HG03354 (cell line): ENCODE measurements around the gene PALM.
"Not testable (repeated sequence)": the region's sequence is repeated elsewhere in the genome, so short reads cannot be mapped to it uniquely, and the experiment has no call there.

Source experiments
- ATAC-seq: cut with Tn5 transposase; IDR thresholded peaks from one replicate; pipeline ENCODE4 v1.9.1; 2021; ENCODE audit warnings: mild to moderate bottlenecking; ENCODE audit not compliant: unreplicated experiment, poor library complexity, severe bottlenecking

The PALM gene

GRCh38 chr19:678791-679388, 29.8 kb upstream of the PALM start:
- no peak for ATAC-seq

- ATAC-seq = peak; percentile 30
These were observed 29.1 kb upstream of the PALM start for GRCh38 chr19:679418-680286.

- peak; percentile 74 for ATAC-seq
These were observed 28.3 kb upstream of the PALM start for GRCh38 chr19:680287-681028.

- ATAC-seq = no peak
These were observed 27.4 kb upstream of the PALM start for GRCh38 chr19:681029-682019.

- no peak for ATAC-seq
These were observed 25.9 kb upstream of the PALM start for GRCh38 chr19:682678-683320.

GRCh38 chr19:685454-685931, 23.2 kb upstream of the PALM start:
- ATAC-seq = no peak

- ATAC-seq = no peak
These were observed 22.0 kb upstream of the PALM start for GRCh38 chr19:686589-687297.

- no peak for ATAC-seq
These were observed 21.1 kb upstream of the PALM start for GRCh38 chr19:687569-688166.

GRCh38 chr19:688214-688613, 20.5 kb upstream of the PALM start:
- no peak for ATAC-seq

GRCh38 chr19:688992-689391, 19.7 kb upstream of the PALM start:
- ATAC-seq = no peak

GRCh38 chr19:690203-690602, 18.5 kb upstream of the PALM start:
- ATAC-seq = no peak

GRCh38 chr19:694481-695351, 14.0 kb upstream of the PALM start:
- ATAC-seq = no peak

- no peak for ATAC-seq
These were observed 13.3 kb upstream of the PALM start, which contains the start of gene PRSS57 for GRCh38 chr19:695352-695949. TSS of gene PRSS57 (minus strand) at chr19:695452. CDS start at chr19:695430, 22 bp downstream.

- not testable (repeated sequence) for ATAC-seq
These were observed 10.2 kb upstream of the PALM start for GRCh38 chr19:698529-698928.

GRCh38 chr19:699885-700284, 8.8 kb upstream of the PALM start:
- not testable (repeated sequence) for ATAC-seq

GRCh38 chr19:702847-703246, 5.9 kb upstream of the PALM start:
- ATAC-seq = not testable (repeated sequence)

- no peak for ATAC-seq
These were observed 5.4 kb upstream of the PALM start for GRCh38 chr19:703329-703650.
